Mesothelial cell of epicardium (in vitro differentiated cells): ENCODE data around the gene MAPK6. TPM values are rescaled to one million over a fixed set of nuclear protein-coding genes. Genes with fewer than 3 reads are reported as not detected.
"Not testable (repeated sequence)": the region's sequence is repeated elsewhere in the genome, so short reads cannot be mapped to it uniquely, and the experiment has no call there.

Experiments used
- DNase-seq, 2 experiments: peaks; one replicate each; pipeline ENCODE4 v3.0.0; 2021; ENCODE audit warnings: low spot score in 2 of 2; ENCODE audit not compliant: unreplicated experiment in 2 of 2
- H3K27ac Mint-ChIP-seq: 2 replicates; pipeline ENCODE4 v1.8.0; 2021; ENCODE audit warnings: mixed read lengths
- H3K27me3 Mint-ChIP-seq: 2 replicates; pipeline ENCODE4 v1.8.0; 2021; ENCODE audit warnings: low read depth, mixed read lengths
- H3K36me3 Mint-ChIP-seq: 2 replicates; pipeline ENCODE4 v1.8.0; 2021; ENCODE audit warnings: mixed read lengths
- H3K4me1 Mint-ChIP-seq: 2 replicates; pipeline ENCODE4 v1.8.0; 2021; ENCODE audit warnings: mixed read lengths
- H3K4me3 Mint-ChIP-seq: 2 replicates; pipeline ENCODE4 v1.8.0; 2021; ENCODE audit warnings: mild to moderate bottlenecking, moderate library complexity, mixed read lengths
- H3K9me3 Mint-ChIP-seq: 2 replicates; pipeline ENCODE4 v1.8.0; 2021; ENCODE audit warnings: mixed read lengths
- CTCF ChIP-seq: fragments of 200-600 bp; sonication (generic); IDR thresholded peaks from one replicate; pipeline ENCODE4 v1.5.0; 2021; ENCODE audit warnings: antibody characterized with exemption; ENCODE audit not compliant: unreplicated experiment
- total RNA-seq: library from RNA; stranded (reverse); gene quantifications from 3 replicates; pipeline ENCODE4 v1.2.1, GENCODE V29; 2021

MAPK6 gene
- total RNA-seq, 1 donor from 2014 or later: 57.4 TPM

DNA sequence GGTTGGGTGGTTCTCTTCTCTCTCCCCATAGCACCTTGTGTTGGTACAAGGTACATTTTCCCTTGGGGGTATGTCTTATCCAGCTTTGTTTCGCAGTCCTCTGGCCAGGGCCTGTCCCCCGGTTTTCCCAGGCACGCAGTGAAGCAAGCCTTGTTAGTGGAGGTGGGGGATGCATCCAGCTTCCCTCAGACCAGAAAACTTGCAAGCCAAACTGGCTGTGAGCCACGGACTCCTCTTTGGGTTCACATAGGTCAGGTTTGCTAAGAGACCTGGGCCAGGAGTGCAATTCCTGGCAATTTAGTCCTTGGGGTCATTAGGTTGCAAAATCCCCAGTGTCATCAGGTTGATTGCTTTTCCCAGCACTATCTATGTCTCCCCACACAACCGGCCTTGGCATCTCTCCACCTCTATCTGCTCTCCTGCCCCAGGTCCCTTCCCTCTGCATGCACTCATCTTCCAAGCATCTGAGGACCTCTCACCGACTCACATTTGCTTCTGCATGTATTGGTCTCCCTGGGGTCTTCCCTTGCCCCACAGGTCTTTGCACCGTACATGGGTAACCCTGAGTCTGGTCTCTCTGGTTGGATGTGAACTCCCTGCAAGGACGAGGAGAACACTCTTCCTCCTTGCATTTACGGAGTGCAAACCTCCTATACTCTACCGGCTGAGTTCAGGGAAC is 59.3 kb downstream of the MAPK6 start:
- Mint-ChIP-seq H3K36me3 (no peaks in the 10 kb centered on the region), H3K4me1 (no peaks in the 10 kb centered on the region), H3K27ac (no peak overlapping the region), H3K27me3 (peaks cover 4% of the 10 kb centered on the region), H3K4me3 (no peak overlapping the region), H3K9me3 (no peaks in the 10 kb centered on the region)
- TF ChIP-seq CTCF: no peak
- no peak for DNase-seq

- peak; percentile 71 for TF ChIP-seq CTCF
- peak; percentile 61 to 78 for DNase-seq
- Mint-ChIP-seq H3K9me3 (no peaks in the 10 kb centered on the region), H3K27ac (no peak overlapping the region), H3K36me3 (no peaks in the 10 kb centered on the region), H3K4me3 (no peak overlapping the region), H3K27me3 (peaks cover 4% of the 10 kb centered on the region), H3K4me1 (no peaks in the 10 kb centered on the region)
Observed at GRCh38 chr15:52078876-52079700, 60.1 kb downstream of the MAPK6 start.

DNA sequence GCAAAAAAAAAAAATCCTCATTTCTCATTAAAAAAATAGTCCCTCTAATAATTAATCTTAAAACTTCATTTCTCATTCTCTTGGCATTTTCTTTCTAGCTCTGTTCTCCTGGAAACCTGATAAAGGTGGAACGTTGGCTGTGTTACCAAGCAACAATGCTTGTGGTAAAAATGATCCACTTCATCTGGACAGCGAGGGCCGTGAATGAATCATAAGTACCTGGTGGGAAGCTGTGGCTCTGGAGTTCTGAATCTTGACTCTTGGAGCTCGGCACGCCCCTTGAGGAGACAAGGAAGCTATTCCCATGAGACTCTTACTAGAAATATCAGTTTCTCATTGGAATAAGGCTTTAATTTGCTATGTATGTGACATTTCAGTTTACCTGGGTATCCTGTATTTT is 61.0 kb downstream of the MAPK6 start:
- no peaks in the 10 kb centered on the region for H3K9me3 Mint-ChIP-seq
- no peaks in the 10 kb centered on the region for H3K4me1 Mint-ChIP-seq
- H3K27ac Mint-ChIP-seq: no peak overlapping the region
- no peak for TF ChIP-seq CTCF
- no peak for DNase-seq
- H3K36me3 Mint-ChIP-seq: no peaks in the 10 kb centered on the region
- H3K27me3 Mint-ChIP-seq: peaks cover 4% of the 10 kb centered on the region
- no peak overlapping the region for H3K4me3 Mint-ChIP-seq

DNA sequence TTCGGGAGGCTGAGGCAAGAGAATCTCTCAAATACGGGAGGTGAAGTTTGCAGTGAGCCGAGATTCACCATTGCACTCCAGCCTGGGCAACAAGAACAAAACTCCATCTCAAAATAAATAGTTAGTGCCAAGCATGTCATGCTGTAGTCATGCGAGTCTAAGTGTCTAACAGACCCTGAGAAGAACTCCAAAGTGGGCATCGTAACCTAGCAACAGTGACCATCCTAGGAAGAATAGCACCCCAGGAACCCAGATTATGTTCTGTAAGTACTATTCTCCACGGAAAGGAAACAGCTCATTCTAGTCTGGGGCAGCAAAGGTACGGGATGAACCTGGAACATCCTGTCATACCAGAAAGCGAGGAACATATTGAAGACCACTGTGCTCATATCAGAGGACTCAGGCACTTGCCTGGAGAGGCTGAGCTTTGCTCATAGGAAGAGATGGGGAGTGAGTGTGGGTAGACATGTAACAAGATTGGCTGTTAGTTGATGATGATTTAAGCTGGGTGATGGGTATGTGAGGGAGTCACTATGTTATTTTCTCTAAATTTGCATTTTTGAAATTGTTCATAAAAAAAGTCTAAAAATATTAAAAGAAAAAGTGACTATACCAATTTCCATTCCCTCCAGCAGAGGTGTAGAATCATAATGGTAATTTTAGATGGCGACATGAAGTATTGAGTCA is 61.8 kb downstream of the MAPK6 start:
- Mint-ChIP-seq H3K27ac (no peak overlapping the region), H3K4me1 (no peaks in the 10 kb centered on the region), H3K4me3 (no peak overlapping the region), H3K9me3 (no peaks in the 10 kb centered on the region), H3K36me3 (no peaks in the 10 kb centered on the region), H3K27me3 (peaks cover 4% of the 10 kb centered on the region)
- no peak for TF ChIP-seq CTCF
- no peak for DNase-seq

DNA sequence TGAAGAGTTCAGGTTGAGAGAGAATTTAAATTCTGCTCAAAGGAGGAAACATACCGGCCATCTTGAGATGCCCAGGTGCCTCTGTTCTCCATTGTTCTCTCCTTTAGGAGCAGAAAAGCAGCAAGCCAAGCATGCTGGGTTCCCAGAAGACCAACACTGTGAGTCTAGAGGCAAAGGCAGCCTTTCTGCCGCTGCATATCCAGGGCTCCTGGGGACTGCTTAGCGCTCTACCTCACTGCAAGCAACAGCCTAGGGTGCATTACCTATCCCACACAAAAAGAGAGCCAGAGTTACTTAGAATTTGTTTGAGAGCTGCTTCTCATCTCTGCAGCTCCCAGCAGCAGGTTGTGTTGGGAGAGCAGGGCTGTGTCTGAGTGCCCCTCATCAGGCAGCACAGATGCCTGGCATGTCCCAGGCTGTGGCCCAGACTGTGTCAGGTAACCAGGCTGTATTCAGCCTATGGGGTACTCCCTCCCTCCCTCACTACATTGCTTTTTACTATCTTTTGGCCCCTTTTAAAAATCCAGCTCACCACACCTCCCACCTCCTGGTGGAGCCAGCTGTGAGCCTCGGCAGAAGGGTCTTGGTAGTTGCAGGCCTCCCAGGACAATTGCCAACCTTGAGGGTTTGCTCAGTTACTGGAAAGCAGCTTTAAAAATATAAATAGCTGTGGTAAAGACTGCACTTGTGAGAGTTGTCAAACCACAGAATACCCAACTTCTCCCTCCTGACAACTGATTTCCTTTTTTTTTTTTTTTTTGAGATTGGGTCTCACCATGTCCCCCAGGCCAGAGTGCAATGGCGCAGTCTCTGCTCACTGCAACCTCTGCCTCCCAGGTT is 63.4 kb downstream of the MAPK6 start:
- no peak for TF ChIP-seq CTCF
- Mint-ChIP-seq H3K4me3 (no peak overlapping the region), H3K9me3 (no peaks in the 10 kb centered on the region), H3K27me3 (peaks cover 4% of the 10 kb centered on the region), H3K4me1 (no peaks in the 10 kb centered on the region), H3K27ac (no peak overlapping the region), H3K36me3 (no peaks in the 10 kb centered on the region)
- no peak for DNase-seq

GRCh38 chr15:52083037-52083359 is 64.0 kb downstream of the MAPK6 start:
- not testable (repeated sequence) for H3K27ac Mint-ChIP-seq, H3K9me3 Mint-ChIP-seq, H3K27me3 Mint-ChIP-seq, DNase-seq, H3K36me3 Mint-ChIP-seq, H3K4me1 Mint-ChIP-seq, H3K4me3 Mint-ChIP-seq
